ENCODE data around the gene GLYAT. TPM values are rescaled to one million over a fixed set of nuclear protein-coding genes. Genes with fewer than 3 reads are reported as not detected.

Gene GLYAT
- total RNA-seq, 1 experiment from 2014 or later = not detected

DNA sequence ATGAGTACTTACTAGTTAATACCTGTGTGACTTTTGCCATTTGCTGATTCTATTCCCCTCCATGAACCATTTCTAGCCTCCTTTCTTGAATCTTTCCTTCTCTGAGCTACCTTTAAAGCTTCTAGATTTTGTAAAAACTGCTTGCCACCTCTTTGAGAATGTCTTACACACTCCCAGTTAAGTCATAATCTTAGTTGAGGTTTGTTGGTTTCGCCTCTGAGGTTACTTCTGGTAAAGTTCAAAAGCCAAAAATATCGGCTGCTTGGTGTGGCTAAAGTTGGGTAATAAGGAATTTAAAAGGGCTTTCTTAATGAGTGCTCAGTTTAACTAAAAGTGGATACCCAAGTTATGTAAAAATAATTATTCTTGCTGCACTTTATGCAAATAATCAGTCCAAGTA, 10.4 kb upstream of the GLYAT start:
- BruUV-seq (replicated peaks) = no TSS peak
- no peaks in the 10 kb centered on the region for H3K27me3 Mint-ChIP-seq (ENCODE audit: unreplicated experiment)
- TF ChIP-seq, protein P1, sequence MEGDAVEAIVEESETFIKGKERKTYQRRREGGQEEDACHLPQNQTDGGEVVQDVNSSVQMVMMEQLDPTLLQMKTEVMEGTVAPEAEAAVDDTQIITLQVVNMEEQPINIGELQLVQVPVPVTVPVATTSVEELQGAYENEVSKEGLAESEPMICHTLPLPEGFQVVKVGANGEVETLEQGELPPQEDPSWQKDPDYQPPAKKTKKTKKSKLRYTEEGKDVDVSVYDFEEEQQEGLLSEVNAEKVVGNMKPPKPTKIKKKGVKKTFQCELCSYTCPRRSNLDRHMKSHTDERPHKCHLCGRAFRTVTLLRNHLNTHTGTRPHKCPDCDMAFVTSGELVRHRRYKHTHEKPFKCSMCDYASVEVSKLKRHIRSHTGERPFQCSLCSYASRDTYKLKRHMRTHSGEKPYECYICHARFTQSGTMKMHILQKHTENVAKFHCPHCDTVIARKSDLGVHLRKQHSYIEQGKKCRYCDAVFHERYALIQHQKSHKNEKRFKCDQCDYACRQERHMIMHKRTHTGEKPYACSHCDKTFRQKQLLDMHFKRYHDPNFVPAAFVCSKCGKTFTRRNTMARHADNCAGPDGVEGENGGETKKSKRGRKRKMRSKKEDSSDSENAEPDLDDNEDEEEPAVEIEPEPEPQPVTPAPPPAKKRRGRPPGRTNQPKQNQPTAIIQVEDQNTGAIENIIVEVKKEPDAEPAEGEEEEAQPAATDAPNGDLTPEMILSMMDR (IDR thresholded peaks at IDR 0.05; ENCODE audit: unreplicated experiment) = no peak
- CTCF ChIA-PET = no interaction called here
- intact Hi-C loops (cut with micrococcal nuclease; ENCODE audit: unreplicated experiment) = no loop called here
- no peak overlapping the region for H3K4me3 Mint-ChIP-seq (ENCODE audit: low read depth, unreplicated experiment)
- DNase-seq = no peak
- H3K9me3 Mint-ChIP-seq (ENCODE audit: low read depth, unreplicated experiment) = peaks cover 5% of the 10 kb centered on the region
- no peaks in the 10 kb centered on the region for H3K4me1 Mint-ChIP-seq (ENCODE audit: low read depth, unreplicated experiment)
- no peak overlapping the region for H3K27ac Mint-ChIP-seq (ENCODE audit: unreplicated experiment)
- no peaks in the 10 kb centered on the region for H3K36me3 Mint-ChIP-seq (ENCODE audit: insufficient read depth, unreplicated experiment)

DNA sequence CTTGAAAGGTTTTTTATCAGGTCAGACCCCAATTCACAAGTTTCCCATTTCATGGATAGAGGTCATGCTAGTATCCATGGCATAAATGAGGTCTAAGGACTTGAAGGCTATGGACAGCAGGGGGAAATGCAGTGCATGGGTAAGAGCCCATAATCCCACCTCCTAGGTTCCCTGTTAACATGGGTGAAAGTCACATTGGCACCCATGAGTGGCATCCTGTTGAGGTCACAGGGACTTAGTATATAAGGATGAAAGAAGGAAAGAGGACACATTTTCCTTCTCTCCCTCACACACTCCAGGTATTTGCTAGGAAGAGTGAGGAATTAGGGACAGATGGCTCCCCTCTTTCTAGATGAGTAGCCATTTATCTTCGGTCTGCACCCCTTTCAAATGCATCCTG, 9.4 kb upstream of the GLYAT start:
- H3K4me3 Mint-ChIP-seq (ENCODE audit: low read depth, unreplicated experiment) = no peak overlapping the region
- no peak for DNase-seq
- H3K36me3 Mint-ChIP-seq (ENCODE audit: insufficient read depth, unreplicated experiment) = no peaks in the 10 kb centered on the region
- intact Hi-C loops (cut with micrococcal nuclease; ENCODE audit: unreplicated experiment) = no loop called here
- no TSS peak for BruUV-seq (replicated peaks)
- no peak overlapping the region for H3K27ac Mint-ChIP-seq (ENCODE audit: unreplicated experiment)
- peaks cover 5% of the 10 kb centered on the region for H3K9me3 Mint-ChIP-seq (ENCODE audit: low read depth, unreplicated experiment)
- H3K27me3 Mint-ChIP-seq (ENCODE audit: unreplicated experiment) = no peaks in the 10 kb centered on the region
- TF ChIP-seq, protein P1 (IDR thresholded peaks at IDR 0.05; ENCODE audit: unreplicated experiment) = no peak
- CTCF ChIA-PET = no interaction called here
- H3K4me1 Mint-ChIP-seq (ENCODE audit: low read depth, unreplicated experiment) = no peaks in the 10 kb centered on the region

DNA sequence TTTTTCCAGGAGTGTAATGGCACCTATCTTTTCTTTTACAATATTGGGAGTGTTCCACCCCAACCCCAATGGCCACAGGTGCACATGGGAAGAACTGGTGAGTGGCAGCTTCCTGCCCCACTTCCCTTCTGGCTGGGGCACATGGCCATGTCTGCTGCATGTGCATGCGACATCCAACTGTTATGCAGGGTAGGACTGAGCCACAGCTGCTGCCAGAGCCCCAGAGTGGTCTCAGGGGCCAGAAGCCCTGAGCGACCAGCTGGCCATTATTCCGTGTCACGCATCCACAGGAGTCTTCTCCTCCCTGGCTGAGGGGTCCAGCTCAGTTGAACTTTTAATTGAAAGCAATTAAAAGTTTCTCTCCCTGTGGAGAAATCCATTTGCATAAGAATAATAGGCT, 8.7 kb upstream of the GLYAT start:
- peaks cover 5% of the 10 kb centered on the region for H3K9me3 Mint-ChIP-seq (ENCODE audit: low read depth, unreplicated experiment)
- no peaks in the 10 kb centered on the region for H3K36me3 Mint-ChIP-seq (ENCODE audit: insufficient read depth, unreplicated experiment)
- H3K4me1 Mint-ChIP-seq (ENCODE audit: low read depth, unreplicated experiment) = no peaks in the 10 kb centered on the region
- H3K27me3 Mint-ChIP-seq (ENCODE audit: unreplicated experiment) = no peaks in the 10 kb centered on the region
- TF ChIP-seq, protein P1 (IDR thresholded peaks at IDR 0.05; ENCODE audit: unreplicated experiment) = no peak
- CTCF ChIA-PET = no interaction called here
- no peak overlapping the region for H3K4me3 Mint-ChIP-seq (ENCODE audit: low read depth, unreplicated experiment)
- H3K27ac Mint-ChIP-seq (ENCODE audit: unreplicated experiment) = no peak overlapping the region
- DNase-seq = no peak
- intact Hi-C loops (cut with micrococcal nuclease; ENCODE audit: unreplicated experiment) = no loop called here
- BruUV-seq (replicated peaks) = no TSS peak

DNA sequence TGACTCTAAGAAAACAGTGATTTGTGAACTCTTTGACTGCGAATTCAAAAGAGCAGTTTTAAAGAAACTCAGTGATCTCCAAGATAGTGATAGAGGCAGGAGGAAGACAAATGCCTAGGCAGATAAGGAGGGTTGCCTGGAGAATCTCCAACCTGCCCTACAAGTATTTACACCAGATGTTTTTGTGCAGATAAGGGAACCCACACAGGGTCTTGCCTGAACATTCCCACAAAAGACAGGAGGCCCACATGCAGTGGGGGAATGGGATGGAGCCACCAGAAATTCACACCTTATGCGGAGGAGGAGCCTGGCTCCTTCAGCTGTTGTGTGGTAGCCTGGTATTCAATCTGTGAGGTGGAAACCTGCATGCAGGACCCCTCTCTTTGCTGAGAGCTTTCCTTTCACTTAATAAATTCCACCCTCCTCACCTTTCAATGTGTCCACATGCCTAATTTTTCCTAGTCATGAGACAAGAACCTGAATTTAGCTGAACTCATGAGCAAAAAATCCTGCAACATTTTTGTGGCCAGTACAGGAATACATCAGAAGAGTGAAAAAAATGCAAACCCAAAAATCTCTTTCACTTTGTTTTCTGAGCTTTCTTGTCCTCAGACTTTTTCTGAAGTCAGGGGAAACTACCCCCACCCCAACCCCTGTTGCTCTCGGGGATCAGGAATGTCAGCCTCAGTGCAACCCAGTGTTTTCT, 8.1 kb upstream of the GLYAT start:
- H3K9me3 Mint-ChIP-seq (ENCODE audit: low read depth, unreplicated experiment) = peaks cover 5% of the 10 kb centered on the region
- BruUV-seq (replicated peaks) = no TSS peak
- CTCF ChIA-PET = no interaction called here

More for the DNA sequence above, 8.1 kb upstream of the GLYAT start:
- no peak for DNase-seq
- TF ChIP-seq, protein P1 (IDR thresholded peaks at IDR 0.05; ENCODE audit: unreplicated experiment) = no peak
- Mint-ChIP-seq H3K27me3 (ENCODE audit: unreplicated experiment) (no peaks in the 10 kb centered on the region), H3K4me1 (ENCODE audit: low read depth, unreplicated experiment) (no peaks in the 10 kb centered on the region), H3K4me3 (ENCODE audit: low read depth, unreplicated experiment) (no peak overlapping the region), H3K36me3 (ENCODE audit: insufficient read depth, unreplicated experiment) (no peaks in the 10 kb centered on the region), H3K27ac (ENCODE audit: unreplicated experiment) (no peak overlapping the region)
- intact Hi-C loops (cut with micrococcal nuclease; ENCODE audit: unreplicated experiment) = no loop called here
